Thoracic aorta (tissue), 2 donors: ENCODE data around the gene EXD3. TPM values are rescaled to one million over a fixed set of nuclear protein-coding genes. Genes with fewer than 3 reads are reported as not detected.

Source experiments
- ATAC-seq: fragments of 150-250 bp; one replicate; pipeline ENCODE4 v1.8.0; 2017; ENCODE audit warnings: low read depth; ENCODE audit not compliant: insufficient number of reproducible peaks, low FRiP score
- DNase-seq: peaks from one replicate; pipeline ENCODE4 v3.0.0-alpha.2; 2020; ENCODE audit warnings: low spot score
- H3K27ac ChIP-seq, 2 donors: fragments of 200-600 bp; sonication (generic); 1 replicate in 1 of 2; 2 replicates in 1 of 2; pipeline ENCODE4 v1.5.1; 2016; ENCODE audit warnings: mild to moderate bottlenecking in 2 of 2, moderate library complexity in 2 of 2
- H3K27me3 ChIP-seq: fragments of 200-600 bp; sonication (generic); replicated peaks from 2 replicates; pipeline ENCODE4 v1.6.0; 2016; ENCODE audit warnings: mild to moderate bottlenecking; ENCODE audit not compliant: insufficient read depth
- H3K36me3 ChIP-seq: fragments of 200-600 bp; sonication (generic); one replicate; pipeline ENCODE4 v1.5.1; 2016
- H3K4me1 ChIP-seq, 2 donors: fragments of 200-600 bp; sonication (generic); 1 replicate in 1 of 2; 2 replicates in 1 of 2; pipeline versions ENCODE4 v1.5.1 to v1.6.0; 2016; ENCODE audit warnings: low read depth in 2 of 2, mild to moderate bottlenecking in 1 of 2; ENCODE audit not compliant: control insufficient read depth in 1 of 2
- H3K4me3 ChIP-seq: fragments of 200-600 bp; sonication (generic); 2 replicates; pipeline ENCODE4 v1.5.1; 2016; ENCODE audit warnings: mild to moderate bottlenecking
- H3K9me3 ChIP-seq: fragments of 200-600 bp; sonication (generic); 2 replicates; pipeline ENCODE4 v1.5.1; 2016
- CTCF ChIP-seq: fragments of 200-600 bp; sonication (generic); IDR thresholded peaks from one replicate; pipeline ENCODE4 v1.5.1; 2019; ENCODE audit warnings: antibody characterized with exemption
- total RNA-seq, 2 donors: library from RNA; depleted of rRNA; stranded (reverse); fragments of >200 nt; gene quantifications; one replicate each; pipeline versions ENCODE4 v1.1.0 to v1.2.3, GENCODE V29; 2016

The EXD3 gene
- total RNA-seq, 2 donors from 2014 or later: 22.7 to 29.4 TPM

GRCh38 chr9:137427454-137428310 is 4.7 kb upstream of the EXD3 start:
- H3K4me3 ChIP-seq: no peak overlapping the region
- no peaks in the 10 kb centered on the region for H3K36me3 ChIP-seq
- DNase-seq (no peak), ATAC-seq (no peak)
- TF ChIP-seq CTCF: no peak
- H3K27ac ChIP-seq: no peak overlapping the region
- no peaks in the 10 kb centered on the region for H3K27me3 ChIP-seq
- H3K9me3 ChIP-seq: no peaks in the 10 kb centered on the region
- H3K4me1 ChIP-seq: peaks cover 9 to 12% of the 10 kb centered on the region in 2 donors

- no peak for ATAC-seq
These were observed 3.2 kb upstream of the EXD3 start for GRCh38 chr9:137426018-137426681.

GRCh38 chr9:137423514-137424291 is 741 bp upstream of the EXD3 start:
- Histone ChIP-seq H3K4me3 (peak overlapping the region; percentile 96), H3K9me3 (no peaks in the 10 kb centered on the region), H3K36me3 (no peaks in the 10 kb centered on the region), H3K4me1 (peaks cover 14 to 21% of the 10 kb centered on the region in 2 donors), H3K27ac (peak overlapping the region; percentile 49 to 73), H3K27me3 (no peaks in the 10 kb centered on the region)
- no peak for TF ChIP-seq CTCF
- DNase-seq: no peak
- peak; percentile 38 for ATAC-seq

More at GRCh38 chr9:137426018-137426681, 3.2 kb upstream of the EXD3 start:
- Histone ChIP-seq H3K9me3 (no peaks in the 10 kb centered on the region), H3K27me3 (no peaks in the 10 kb centered on the region), H3K4me1 (peaks cover 14 to 24% of the 10 kb centered on the region in 2 donors), H3K27ac (no peak overlapping the region), H3K36me3 (no peaks in the 10 kb centered on the region), H3K4me3 (no peak overlapping the region)
- TF ChIP-seq CTCF: no peak
- DNase-seq: no peak

- DNase-seq (no peak), ATAC-seq (no peak)
- H3K27ac ChIP-seq: no peak overlapping the region
- H3K4me1 ChIP-seq: peaks cover 14 to 21% of the 10 kb centered on the region in 2 donors
- H3K27me3 ChIP-seq: no peaks in the 10 kb centered on the region
- no peaks in the 10 kb centered on the region for H3K9me3 ChIP-seq
- no peaks in the 10 kb centered on the region for H3K36me3 ChIP-seq
- no peak for TF ChIP-seq CTCF
- peak overlapping the region; percentile 96 for H3K4me3 ChIP-seq
These were observed 941 bp downstream of the EXD3 start for GRCh38 chr9:137421838-137422603.
